Limb (tissue), 2 donors: Measurements from ENCODE around the gene MYLK.

Experiments
- DNase-seq, 2 donors: peaks; one replicate each; pipeline ENCODE4 v3.0.0-alpha.2; 2016; ENCODE audit errors: extremely low spot score in 2 of 2

MYLK gene

DNA sequence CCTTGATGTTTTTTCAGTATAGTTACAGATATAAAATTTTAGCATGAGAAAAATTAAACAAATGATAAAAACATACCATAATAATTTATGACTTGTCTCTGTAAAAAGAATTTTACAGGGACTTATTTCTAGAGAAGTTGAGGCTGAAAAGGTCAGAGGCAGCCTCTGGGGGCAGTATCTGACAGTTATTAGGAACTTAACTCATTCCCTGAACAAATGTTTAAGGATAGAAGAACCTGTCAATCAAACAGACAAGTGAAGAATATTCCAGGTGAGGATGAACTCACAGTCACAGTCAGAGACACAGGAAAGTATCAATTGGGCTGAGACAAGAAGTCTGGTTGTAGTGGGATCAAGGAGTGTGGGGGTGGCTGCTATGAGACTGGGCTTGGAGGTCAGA, 7.3 kb downstream of the MYLK start:
- no peak for DNase-seq

DNA sequence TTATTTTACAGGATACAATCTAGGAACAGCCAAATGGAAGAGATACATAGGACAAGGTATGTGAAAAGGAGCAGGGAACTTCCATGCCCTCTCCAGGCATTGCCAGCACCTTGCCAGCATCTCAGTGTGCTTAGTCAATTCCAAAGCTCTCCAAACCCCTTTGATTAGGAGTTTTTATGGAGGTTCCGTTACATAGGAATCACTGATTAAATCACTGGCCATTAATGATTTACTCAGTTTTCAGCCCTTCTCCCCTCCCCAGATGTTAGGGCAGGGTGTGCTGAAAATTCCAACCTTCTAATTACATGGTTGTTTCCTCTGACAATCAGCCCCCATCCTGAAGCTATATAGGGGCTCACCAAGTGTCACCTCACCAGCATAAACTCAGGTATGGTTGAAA, 11.5 kb downstream of the MYLK start:
- DNase-seq = no peak

DNA sequence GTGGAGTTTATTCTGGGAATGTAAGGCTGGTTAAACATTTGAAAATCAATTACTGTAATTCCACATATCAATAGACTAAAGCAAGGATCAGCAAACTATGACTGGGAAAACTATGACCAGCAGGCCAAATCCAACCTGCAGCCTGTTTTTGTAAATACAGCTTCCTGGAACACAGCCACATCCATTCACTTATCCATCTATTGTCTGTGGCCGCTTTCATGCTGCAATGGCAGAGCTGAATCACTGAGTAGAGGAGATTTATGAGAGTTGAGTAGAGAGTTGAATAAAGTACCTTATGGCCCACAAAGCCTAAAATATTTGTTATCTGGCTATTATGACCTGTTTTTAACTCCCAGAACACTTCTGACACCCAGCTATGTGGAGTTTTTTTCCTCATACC, 12.2 kb downstream of the MYLK start:
- DNase-seq = no peak

DNA sequence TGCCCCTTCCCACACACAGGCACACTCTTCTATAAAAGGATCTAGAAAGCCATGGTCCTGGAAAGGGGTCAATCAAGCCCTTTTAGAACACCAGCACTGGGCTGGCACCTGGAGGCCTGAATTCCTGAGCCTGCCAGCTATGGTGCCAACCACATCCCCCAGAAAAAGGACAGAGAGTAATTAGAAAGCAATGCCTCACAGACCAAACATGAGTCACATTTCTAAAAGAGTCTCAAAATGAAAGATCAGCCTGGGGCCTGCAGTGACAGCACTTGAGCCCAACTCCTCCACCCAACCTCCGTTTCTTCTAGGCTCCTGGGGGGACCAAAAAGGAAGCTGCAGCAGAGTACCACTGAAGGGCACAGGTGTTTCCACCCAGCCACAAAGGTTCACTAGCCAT, 14.1 kb downstream of the MYLK start:
- DNase-seq = no peak

DNA sequence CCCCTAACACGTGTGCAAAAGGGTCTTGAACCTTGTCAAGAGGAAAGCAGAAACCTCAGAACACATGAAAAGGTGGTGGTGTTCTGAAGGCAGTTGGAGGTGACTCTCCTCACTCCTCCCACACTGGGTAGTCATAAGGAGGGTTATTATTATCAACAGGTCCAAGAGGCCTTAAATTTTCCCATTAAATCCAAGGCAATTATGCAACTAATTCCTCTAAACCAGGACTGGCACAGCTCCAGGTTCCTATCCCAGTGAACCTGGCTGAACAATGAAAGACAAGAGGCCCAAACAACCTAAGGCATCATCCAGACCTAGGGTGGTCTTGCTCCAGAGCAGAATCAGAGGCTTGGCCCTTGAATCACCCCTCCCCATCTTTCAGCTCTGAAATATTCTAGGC, 15.0 kb downstream of the MYLK start:
- no peak for DNase-seq

DNA sequence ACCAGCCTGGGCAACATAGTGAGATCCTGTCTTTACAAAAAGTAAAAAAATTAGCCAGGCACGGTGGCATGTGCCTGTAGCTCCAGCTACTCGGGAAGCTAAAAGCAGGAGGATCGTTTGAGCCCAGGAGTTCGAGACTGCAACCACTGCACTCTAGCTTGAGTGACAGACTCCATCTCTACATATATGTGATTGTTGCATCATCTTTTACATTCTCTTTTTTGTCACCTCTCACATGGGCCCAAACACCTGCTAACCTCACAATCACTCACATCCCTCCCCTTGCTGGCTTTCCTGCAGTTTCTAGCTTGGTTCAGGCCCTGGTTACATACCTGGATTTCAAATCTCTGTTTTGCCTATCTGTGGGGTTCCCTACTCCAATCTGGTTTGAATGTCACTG, 19.4 kb downstream of the MYLK start:
- DNase-seq = no peak

DNA sequence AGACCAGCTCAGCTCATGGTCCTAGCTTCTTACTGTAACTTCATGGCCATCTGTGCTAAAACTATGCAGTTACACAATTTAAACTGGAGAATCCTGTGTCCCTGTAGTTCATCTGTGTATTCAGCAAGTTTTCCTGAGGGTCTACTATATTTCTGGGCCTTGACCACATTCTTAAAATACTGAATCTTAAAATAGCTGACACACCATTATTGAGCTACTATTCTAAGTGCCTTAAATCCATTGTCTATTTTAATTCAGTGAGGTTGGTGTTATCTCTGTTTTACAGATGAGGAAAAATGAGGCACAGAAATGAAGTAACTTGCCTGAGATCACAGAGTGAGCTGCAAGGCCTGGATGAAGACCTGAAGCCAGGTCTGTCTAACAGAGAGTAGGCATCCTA, 22.0 kb downstream of the MYLK start:
- DNase-seq = no peak

DNA sequence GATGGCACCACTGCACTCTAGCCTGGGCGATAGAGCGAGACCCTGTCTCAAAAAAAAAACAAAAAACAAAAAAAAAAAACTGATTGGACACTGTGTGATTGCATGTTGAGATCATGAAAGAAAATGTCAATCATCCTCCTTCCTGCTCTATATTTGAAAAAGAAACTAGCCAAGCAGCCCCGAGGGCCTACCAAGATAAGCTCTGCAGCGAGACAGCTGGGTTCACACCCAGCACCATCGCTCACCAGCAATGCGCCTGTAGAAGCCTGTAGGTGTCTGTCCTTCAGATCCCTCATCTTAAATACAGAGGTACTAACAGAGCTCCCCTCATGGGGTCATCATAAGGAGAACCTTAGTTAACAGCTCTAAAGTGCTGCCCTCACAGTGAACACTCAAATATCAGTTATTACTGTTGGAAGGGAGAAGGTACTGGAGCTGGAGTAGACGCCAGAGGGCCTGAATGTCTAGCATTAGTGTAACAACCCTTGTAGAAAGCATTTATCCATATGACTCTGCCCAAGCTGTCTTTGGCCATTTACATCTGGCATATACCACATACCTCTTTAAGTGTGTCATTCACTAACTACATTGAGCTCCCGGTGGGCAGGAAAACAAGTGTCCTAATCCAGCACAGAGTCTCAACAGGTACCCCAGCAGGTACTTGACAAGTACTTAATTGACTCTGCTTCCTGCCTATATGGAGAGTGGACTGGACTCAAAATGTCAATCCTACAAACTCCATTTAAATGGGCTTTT, 22.9 kb downstream of the MYLK start:
- DNase-seq = no peak

DNA sequence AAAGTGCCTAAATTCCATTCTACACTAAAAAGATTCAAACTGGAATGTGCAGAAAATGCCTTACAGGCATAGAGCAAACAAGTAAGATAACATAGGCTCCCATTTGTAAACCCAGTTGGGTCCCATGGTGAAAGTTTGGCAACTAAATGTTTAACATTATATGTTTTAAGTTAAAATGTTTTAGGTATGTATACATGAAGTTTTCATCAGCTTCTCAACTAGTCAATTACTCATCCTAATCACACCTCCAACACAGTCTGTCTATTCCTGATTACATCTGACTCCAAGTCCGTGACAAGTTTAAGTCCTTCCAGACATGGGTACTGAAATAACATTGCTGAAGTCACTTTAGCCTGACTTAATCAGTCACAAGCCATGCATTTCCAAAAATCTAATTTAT, 25.0 kb downstream of the MYLK start:
- DNase-seq = no peak

DNA sequence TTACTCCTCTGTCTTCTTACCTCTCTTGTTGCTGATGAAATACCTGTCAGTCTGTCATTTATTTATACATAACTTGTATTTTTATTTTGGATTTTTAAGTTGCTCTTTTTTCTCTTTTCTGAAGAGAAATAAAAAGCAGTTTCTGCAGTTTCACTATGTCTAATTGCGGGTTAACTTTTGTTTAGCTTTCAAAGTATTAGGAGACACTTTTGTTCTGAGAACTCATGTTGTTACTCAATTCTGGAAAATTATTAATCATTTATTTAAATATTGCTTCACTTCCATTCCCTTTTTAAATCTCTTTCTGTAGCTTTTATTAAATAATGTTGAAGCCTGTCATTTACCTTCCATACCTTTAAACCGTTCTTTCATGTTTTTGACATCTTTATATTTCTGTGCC, 29.2 kb downstream of the MYLK start:
- no peak for DNase-seq

DNA sequence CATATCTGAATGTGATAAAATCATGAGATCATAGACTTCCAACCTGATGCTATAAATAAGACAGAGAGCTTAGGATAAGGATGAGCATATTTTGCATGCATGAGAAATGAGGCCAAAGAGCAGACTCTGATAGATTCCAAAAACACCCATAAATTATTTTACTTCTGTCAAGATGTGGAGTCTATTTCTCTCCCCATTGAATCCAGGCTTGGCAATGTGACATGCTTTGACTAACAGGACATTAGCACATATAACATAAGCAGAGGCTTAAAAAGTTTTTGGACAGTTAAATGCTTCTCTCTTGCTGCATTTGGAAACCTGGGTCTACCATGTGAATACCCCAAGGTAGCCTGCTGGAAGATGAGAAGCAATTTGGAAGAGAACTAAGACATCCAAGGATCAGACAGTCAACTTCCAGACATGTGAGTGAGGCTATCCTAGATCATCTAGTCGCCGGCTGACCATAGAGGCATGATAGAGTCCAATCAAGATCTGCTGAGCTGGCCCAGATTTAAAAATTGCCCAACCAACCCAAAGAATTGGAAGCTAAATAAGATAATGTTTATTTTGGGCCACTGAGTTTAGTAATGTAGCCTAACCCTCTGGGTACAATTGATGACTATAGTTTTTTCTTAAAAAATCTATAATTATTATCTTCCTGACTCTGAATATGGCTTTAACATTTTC, 30.3 kb downstream of the MYLK start:
- no peak for DNase-seq

DNA sequence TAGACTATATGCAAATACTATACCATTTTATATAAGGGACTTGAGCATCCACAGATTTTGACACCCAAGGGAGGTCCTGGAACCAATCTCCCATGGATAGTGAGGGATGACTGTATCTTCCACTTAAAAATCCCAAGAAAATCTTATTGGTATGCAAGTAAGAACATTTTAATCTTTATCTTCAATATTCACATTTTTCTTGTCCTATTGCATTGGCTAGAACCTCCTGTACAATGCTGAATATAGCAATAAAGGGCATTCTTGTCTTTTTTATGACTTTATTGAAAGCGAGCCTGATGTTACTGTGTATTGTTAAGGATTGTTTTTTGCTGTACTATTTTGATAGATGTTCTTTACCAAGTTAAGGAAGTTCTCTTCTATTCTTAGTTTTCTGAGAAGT, 36.9 kb downstream of the MYLK start:
- DNase-seq = no peak

DNA sequence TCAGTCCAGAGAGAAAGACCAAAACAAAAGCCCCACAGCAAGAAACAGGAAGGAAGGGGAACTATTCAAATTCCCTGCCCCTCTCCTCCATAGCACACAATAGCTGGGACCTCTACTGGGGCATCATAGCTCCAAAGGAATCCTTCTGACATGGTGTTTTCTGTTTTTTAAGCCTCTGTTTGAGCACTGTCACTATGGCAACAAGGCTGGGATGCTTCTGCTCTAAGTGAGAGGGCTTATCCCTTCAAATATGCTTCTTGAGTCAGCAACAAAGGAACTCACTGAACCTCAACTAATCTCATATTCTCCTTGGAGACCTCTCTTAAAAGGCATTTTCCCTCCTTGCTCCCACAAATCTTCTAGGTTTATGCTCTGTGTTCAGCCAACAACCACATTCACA, 40.5 kb downstream of the MYLK start:
- DNase-seq = no peak

DNA sequence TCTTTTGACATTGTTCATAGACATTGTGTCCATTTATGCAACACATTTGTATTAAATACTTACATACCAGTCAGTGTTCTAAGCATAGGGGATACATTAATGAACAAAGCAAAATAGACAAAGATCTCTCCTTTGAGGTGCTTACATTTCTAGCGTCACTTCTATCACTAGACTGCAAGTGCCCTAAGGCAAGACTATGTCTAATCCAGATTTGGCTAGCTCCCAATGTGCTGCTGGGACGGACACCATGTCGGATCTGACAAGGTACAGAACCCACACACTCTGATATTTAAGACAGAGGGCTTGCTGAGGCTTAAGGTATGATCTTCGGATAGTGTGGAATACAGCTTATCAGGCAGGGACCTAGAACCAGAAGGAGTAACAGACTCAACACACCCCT, 41.4 kb downstream of the MYLK start:
- no peak for DNase-seq

DNA sequence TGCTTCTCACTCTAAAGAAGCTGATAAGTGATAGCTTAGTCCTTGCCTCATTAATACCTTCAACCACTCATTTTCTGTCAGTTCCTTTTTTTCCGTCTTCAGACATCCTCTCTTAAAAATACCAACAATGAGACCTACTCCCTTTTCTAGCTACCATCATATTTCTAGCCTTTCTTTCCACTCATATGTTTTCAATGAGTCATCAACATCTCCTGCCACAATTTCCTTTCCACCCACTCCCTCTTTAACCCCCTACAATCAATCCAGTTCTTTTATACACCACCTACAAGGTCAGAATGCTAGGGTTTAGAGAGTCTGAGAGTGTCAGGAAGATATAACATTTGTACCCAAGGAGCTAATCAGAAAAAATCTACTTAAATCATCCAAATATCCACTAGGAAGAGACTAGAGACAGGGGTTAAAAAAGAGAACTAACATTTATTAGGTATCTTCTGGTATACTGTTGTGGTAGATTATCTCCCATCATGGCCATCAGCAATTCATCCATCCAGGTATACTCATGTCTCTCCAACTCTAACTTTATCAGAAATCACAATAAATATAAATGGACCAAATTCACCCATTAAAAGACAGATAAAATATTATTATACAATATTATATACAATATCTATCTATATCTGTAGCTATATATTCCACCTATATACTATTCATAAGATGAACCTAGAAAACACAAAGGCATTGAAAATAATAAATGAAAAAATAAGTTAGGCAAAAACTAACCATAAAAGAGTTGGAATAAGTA, 42.5 kb downstream of the MYLK start:
- DNase-seq = no peak

DNA sequence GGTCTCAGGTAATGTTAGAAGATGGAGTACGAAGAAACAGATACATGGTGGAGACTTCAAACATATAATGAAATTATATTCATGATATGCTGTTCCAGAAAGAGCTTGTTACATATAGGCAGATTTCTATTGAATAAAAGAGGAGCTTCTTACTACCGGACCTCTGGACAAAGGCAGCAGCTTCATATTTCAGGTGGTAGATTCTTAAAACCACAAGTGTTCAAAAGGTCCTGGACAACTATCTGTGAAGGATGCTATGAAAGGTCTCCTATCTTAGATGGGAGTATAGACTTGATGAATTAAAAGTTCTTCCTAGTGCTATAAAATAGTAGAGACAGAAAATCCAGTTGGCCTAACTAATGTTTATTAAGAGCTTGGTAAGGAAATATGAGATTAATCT, 43.2 kb downstream of the MYLK start:
- DNase-seq = no peak

DNA sequence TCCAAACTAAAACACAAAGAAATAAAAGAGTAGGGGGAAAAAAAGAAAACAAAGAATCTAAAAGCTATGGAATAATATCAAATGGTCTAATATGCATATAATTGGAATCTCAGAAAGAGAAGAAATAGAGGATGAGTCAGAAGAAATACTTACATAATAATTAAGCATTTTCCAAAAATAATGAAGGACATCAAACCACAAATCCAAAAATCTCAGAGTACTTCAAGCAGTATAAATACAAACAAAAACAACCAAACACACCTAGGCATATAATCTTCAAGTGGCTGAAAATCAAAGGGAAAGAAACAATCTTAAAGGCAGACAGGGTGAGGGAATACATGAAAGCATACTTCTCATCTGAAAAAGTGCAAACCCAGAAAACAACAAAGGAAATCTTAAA, 46.3 kb downstream of the MYLK start:
- DNase-seq = no peak

DNA sequence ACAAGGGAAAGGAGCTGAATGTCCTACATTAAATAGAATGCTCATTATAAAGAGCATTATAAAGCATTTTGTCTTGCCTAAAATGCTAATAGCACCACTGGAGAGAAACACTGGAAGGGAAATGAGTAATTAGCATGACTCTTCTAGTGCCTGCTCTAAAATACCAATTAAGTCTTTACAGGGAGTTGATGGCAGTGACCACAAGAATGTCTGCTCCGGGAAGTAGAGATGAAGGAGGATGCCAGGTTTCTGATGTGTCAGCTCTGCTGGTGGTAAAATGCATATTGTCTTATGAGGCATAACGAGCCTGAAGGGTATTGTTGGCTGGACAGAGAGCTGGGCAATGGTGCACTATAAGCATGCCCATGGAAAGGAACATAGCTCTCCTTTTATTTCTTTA, 49.5 kb downstream of the MYLK start:
- no peak for DNase-seq

DNA sequence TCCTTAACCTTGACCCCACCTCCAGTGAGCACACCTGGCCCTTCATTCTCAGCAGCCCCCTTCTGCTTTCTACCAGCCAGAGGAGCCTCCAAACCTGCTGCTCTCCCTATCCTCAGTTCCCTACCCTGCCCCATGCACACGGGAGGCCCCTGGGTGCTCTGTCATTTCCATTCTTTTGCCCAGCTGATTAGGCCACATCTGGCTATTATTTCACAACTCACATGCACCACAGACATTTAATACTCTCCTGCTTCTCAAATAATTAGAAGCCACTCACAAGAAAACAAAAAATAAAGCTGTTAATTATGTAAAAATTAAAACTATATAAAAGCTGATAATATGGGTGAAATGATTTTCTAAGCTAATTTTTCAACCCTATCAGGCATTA, 50.7 kb downstream of the MYLK start:
- no peak for DNase-seq

DNA sequence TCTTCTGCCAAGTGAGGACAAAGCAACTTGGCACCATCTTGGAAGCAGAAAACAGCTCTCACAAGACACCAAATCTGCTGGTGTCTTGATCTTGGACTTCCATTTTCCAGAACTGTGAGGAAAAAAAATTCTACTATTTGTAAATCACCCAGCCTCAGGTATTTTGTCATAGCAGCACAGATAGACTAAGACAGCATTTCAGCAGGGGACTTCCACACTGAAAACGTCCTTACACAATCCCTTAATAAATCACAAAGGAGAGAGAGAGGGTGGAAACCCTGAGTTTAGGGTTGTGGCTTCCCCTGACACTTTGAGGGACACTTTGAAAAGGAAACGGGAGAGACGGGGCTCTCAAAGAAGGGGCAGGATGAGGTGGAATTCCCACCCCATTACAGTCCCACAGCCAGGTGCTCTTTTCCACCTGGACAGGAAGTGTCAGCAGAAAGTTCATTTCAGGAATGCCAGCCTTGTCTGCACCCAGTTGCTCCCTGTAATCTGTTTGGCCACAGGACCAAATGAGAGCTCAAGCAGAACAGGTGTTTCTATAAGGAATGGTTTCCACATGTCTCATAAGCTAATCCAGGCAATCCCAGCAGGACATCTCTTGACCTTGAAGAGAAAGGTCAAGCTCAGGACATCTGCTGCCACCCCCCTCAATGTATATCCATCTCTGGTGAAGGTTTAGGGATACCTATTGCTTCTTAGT, 51.3 kb downstream of the MYLK start:
- DNase-seq = no peak

DNA sequence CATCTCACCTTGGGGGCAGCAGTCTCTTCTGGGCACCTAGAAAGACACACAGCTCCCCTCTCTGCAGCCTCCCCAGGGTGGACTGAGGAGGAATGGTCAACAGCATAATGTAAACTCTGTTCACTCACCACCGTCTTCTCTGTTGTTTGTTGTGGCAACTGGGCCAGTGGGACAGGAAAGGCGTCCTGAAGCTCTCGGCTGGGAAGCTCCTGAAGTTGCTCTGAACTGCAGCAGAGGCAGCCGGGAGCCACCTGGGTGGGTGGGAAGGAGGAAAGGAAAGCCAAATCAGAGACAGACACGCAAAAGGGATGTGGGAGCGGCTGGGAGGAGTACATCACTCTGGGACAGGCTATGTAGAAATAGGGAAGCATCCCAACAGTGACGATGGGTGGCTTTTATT, 52.7 kb downstream of the MYLK start:
- DNase-seq = no peak

DNA sequence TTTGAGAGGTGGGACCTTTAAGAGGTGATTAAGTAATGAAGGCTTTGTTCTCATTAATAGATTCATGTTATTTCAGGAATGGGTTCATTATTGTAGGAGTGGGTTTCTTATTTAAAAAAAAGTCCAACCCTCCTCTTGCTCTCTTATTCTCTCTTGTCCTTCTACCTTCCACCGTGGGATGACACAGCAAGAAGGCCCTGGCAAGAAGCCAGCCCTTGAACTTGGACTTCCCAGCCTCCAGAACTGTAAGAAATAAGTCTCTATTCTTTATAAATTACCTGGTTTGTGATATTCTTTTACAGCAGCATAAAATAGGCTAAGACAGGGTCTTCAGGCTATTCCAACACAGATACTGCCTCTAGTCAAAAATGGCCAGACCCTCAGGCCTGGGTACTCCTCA, 62.2 kb downstream of the MYLK start:
- no peak for DNase-seq
